Epithelial cell of esophagus (primary cell): ENCODE measurements around the gene COG2.

Source experiments
- DNase-seq: peaks from one replicate; pipeline ENCODE4 v3.0.0; 2010; ENCODE audit warnings: low read depth
- H3K4me3 ChIP-seq: 2 replicates; pipeline ENCODE4 v1.5.1; 2011; ENCODE audit warnings: mild to moderate bottlenecking, low read length, control low read depth
- CTCF ChIP-seq: IDR thresholded peaks from 2 replicates; pipeline ENCODE4 v1.5.1; 2011; ENCODE audit warnings: low read depth, mild to moderate bottlenecking, low read length, control low read depth, inconsistent platforms; ENCODE audit not compliant: insufficient read depth; ENCODE audit errors: missing control alignments

COG2 gene

GRCh38 chr1:230699716-230700115 is 57.4 kb downstream of the COG2 start:
- H3K4me3 ChIP-seq: no peak overlapping the region
- DNase-seq: no peak
- TF ChIP-seq CTCF: no peak

DNA sequence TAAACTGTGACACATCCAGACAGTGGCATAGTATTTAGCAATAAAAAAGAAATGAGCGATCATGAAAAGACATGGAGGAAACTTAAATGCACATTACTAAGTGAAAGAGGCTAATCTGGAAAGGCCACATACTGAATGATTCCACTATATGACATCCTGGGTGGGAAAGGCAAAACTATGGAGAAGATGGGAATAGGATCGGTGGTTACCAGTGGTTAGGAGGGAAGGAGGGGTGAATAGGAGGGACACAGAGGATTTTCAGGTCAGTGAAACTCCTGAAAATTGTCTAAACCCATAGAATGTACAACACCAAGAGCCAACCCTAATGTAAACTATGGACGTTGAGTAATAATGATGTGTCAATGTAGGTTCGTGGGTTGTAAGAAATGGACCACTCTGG is 57.9 kb downstream of the COG2 start:
- no peak for DNase-seq
- H3K4me3 ChIP-seq: no peak overlapping the region
- TF ChIP-seq CTCF: no peak

DNA sequence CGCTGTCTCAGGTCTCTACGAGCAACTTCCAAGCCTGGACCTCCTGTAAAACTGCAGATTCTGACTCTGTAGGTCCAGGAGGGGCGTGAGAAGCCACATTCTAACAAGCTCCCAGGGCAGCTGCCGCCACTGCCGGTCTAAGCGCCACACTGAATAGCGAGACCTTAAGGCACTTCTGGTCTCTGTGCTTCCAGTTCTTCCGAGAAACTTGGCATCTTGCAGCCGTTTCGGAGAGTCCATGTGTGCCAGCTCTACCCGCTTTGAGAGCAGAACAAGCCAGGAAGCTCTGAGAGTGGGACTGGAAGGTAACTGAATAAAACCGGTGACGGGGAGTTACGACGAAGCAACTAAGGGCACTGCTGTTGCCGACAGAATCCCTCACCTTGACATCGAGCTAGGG is 59.2 kb downstream of the COG2 start:
- DNase-seq: no peak
- no peak overlapping the region for H3K4me3 ChIP-seq
- no peak for TF ChIP-seq CTCF

DNA sequence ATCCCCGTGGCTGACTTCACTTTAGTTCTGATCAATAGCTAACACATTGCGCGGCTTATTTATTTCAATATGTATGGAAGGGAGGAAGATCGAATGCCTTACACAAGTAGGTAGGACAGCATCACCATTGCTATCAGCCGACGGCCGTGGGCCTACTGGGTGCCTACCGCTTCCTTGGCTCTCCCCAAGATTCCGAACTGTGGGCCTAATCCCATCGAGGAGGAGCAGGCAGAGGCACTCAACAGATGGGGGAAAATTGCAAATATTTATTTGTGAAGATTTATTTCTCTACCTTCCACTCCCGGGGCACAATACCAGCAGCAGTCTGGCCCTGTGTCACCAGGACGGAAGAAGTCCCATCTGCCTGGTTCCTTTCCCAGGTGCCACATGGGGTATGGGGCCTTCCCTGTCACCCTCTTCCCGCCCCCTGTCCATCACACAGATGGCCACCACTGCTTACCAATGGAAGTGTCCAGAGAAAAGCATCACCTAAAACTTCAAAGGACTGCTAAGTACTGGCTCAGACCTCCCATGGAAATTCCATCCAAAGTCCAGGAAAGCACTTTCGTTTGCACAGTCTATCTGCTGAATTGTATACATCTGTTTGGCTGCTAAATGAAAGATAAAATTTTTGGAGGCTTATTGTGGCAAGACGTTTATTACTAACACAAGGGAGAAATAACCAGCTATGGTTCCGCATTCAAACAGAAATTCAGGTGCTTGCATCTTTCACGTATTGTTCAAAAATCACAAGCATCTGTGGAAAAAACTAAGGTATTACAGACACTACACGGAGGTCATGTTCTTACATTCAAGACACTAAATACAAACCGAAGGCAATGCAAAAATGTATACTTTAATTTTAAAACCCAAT is 59.9 kb downstream of the COG2 start:
- no peak overlapping the region for H3K4me3 ChIP-seq
- no peak for TF ChIP-seq CTCF
- DNase-seq: no peak

DNA sequence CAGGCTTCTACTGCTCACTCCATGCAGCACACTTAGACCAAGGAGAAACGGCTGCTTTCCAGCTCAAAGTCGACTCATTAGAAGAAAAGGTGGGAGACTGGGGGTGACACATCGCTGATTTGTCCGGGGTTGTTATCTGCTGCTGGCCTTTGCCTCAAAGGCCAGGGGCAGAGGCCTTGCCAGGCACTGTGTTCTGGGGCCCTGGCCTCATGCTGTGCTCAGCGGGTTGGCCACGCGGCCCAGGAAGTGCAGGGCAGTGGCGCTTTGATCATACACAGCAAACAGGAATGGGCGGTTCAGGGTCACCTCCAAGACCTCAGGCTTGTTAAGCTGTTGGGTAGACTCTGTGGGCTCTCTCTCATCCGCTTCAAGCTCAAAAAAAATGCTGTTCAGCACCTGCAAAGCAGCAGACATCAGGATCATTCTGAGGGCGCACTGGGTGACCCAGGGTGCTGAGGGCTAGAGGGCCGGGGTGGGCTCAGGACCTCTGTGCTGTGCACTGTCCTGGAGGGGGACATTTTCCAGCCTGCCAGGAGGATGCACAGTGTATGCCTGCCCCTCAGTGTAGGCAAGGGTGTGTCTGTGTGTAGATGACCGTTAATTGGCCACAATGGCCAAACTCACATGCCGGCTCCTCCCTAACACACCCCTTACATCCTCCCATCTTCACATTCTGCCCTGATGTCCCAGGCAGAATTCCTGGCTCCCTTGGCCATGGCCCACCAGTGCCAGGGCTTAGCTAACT is 60.8 kb downstream of the COG2 start:
- DNase-seq: no peak
- no peak overlapping the region for H3K4me3 ChIP-seq
- TF ChIP-seq CTCF: no peak

- no peak for DNase-seq
- H3K4me3 ChIP-seq: no peak overlapping the region
- TF ChIP-seq CTCF: no peak
These were observed 61.6 kb downstream of the COG2 start for GRCh38 chr1:230703679-230704385.
